ENCODE results near the gene TWF2.

The TWF2 gene

GRCh38 chr3:52257911-52258310, 19.0 kb upstream of the TWF2 start:
- no peak for DNase-seq

- no peak for DNase-seq
Observed at GRCh38 chr3:52256622-52257021, 17.7 kb upstream of the TWF2 start.

- no peak for DNase-seq
Observed at GRCh38 chr3:52256159-52256558, 17.2 kb upstream of the TWF2 start.

- DNase-seq, result no peak
Observed at GRCh38 chr3:52254608-52255007, 15.7 kb upstream of the TWF2 start.

GRCh38 chr3:52253314-52254304, 14.7 kb upstream of the TWF2 start:
- peak; percentile 53 to 98 (median 81) for DNase-seq

- no peak for DNase-seq
Observed at GRCh38 chr3:52250122-52250521, 11.2 kb upstream of the TWF2 start.

- DNase-seq, result no peak
Observed at GRCh38 chr3:52249683-52250082, 10.7 kb upstream of the TWF2 start.

GRCh38 chr3:52248816-52249547, 10.0 kb upstream of the TWF2 start:
- DNase-seq, result no peak

GRCh38 chr3:52248165-52248541, 9.2 kb upstream of the TWF2 start:
- no peak for DNase-seq

- no peak for DNase-seq
Observed at GRCh38 chr3:52247409-52248164, 8.6 kb upstream of the TWF2 start.

GRCh38 chr3:52246728-52247408, 7.9 kb upstream of the TWF2 start:
- peak in 1 of 5 experiments; percentile 43 for DNase-seq

- DNase-seq, result no peak
Observed at GRCh38 chr3:52246264-52246620, 7.3 kb upstream of the TWF2 start.

- DNase-seq, result peak; percentile 39 to 88 (median 65)
Observed at GRCh38 chr3:52245322-52246263, 6.6 kb upstream of the TWF2 start, which contains the start of gene PPM1M. PPM1M (plus strand) TSS chr3:52245759; CDS start chr3:52245825, 66 bp downstream.

- peak in 1 of 5 experiments; percentile 43 for DNase-seq
Observed at GRCh38 chr3:52243791-52244628, 5.1 kb upstream of the TWF2 start.

- DNase-seq, result no peak
Observed at GRCh38 chr3:52242039-52242438, 3.1 kb upstream of the TWF2 start.

- peak in 1 of 5 experiments; percentile 73 for DNase-seq
Observed at GRCh38 chr3:52240886-52241370, 2.0 kb upstream of the TWF2 start.

- DNase-seq, result peak in 2 of 5 experiments; percentile 26 to 88
Observed at GRCh38 chr3:52240059-52240885, 1.3 kb upstream of the TWF2 start.

GRCh38 chr3:52238193-52238760, 681 bp downstream of the TWF2 start:
- DNase-seq, result no peak
